ENCODE measurements around the gene JUNB.
"Not testable (repeated sequence)": the region's sequence is repeated elsewhere in the genome, so short reads cannot be mapped to it uniquely, and the experiment has no call there.

- not testable (repeated sequence) for TF ChIP-seq EP300, POLR2A (IDR thresholded peaks at IDR 0.05)
These were observed 6.3 kb downstream of the JUNB start for GRCh38 chr19:12797607-12798006.

Measured in gastroesophageal sphincter (tissue), 2 donors.